Amygdala (tissue), 56 donors: Measurements from ENCODE around the gene HERC2.

Experiments used
- DNase-seq, 56 donors: peaks; one replicate each; lab custom pipeline; 2025; lab: John Stamatoyannopoulos, UW

Gene HERC2

DNA sequence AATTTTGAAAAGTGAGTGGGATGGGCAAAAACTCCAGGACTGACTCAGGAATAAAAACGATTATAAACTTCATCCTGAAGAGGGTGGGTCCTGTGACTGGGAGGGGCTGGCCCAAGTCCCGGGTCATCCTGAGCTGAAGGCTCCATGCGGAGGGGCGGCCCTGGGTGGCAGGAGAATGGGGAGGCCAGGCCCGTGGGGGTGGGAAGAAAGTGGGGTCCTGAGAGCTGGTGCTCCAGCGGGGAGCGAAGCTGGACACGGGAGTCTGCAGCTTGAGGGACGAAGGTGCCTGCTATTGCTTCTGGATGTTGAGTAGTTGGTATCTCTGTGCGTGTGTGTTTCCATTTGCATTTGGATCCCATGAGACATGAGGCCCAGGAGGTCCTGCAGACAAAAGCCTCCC lies 218.1 kb downstream of the HERC2 start:
- no peak for DNase-seq

DNA sequence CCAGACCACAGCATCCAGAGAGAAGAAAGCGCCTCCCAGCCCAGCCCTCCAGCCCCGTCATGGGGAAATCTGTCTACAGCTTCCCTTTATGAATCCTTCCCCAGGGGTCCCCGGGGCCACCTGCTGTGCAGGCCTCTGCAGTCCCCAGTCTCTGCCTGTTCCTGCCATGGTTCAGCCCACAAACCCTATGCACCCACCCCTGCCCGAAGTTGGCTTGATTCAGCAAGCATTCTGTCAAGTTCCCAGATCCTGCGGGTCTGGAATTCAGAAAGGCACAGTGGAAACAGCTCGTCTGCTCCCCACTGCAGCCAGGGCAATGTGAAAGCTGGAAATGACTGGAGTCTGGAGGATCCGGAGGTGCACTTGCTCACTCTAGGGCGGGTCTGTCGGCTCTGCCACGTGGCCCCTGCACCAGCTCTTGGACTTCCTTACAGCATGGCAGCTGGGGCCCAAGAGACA lies 220.0 kb downstream of the HERC2 start:
- no peak for DNase-seq

DNA sequence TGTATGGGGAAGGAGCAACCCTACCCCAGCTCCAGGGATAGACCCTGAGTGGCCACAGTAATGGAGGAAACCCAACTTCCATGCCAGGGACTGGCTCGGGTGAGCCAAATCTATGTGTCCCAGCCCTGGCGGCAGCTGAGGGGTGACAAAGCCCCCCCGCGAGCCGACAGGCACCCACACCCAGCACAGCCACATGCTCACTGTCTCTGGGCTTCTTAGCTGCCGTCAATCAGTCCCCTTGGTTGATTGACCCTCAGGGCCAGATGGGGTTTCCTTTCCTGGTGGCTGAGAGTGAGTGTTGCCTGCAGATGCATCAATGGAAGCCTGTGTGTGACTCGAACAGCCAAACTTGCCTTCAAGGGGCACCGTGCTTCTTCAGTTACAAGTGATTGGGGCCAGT lies 220.8 kb downstream of the HERC2 start:
- DNase-seq, result no peak

DNA sequence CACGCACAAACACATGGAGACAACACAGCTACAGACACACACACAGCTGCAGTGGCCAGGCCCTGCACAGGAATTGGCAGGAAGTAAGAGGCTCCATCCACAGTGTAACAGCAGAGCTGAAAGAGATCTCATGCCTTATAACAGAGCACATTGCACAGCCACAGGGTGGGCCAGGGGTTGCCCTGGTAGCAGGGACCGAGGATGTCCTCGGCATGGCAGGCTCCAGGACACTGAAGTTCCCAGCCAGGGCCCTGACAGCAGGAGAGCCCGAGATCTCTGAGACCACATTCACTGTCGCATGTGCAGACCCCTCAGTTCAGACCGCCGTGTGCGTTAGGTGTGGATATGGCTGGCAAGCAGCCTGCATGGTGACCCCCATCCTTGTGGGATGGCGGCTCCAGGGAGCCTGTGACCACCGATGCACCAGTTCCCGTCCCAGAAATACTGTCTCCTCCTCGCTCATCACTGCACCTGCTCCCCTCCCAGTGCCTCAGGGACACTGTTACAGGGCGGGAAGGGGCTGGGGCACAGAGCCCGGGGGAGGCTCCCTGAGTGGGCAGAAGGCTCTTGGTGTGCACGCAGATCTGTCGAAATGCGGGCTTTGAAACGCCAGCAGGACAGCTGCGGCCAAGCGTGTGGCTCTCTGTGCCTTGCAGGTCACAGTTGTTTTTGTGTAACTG lies 221.3 kb downstream of the HERC2 start:
- no peak for DNase-seq

DNA sequence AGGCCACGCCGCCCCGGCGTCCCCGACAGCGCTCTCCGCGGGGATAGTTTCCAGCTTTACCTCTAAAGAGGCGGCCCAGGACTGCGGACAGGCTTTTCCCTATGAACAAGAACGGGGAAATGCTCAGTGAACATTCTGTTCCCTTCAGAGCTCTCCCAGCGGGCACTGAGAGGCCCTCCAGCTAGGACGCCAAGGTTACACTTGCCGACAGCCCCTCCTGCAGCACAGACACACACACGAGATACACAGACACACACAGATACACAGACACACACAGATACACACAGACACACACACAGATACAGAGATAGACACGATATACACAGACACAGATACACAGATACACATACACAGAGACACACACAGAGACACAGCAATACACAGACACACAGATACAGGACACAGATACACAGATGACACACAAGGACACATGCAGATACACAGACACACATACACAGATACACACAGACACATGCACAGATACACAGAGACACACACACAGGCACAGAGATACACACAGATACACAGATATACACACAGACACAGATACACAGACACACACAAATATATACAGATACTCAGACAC lies 222.3 kb downstream of the HERC2 start:
- DNase-seq, result no peak

DNA sequence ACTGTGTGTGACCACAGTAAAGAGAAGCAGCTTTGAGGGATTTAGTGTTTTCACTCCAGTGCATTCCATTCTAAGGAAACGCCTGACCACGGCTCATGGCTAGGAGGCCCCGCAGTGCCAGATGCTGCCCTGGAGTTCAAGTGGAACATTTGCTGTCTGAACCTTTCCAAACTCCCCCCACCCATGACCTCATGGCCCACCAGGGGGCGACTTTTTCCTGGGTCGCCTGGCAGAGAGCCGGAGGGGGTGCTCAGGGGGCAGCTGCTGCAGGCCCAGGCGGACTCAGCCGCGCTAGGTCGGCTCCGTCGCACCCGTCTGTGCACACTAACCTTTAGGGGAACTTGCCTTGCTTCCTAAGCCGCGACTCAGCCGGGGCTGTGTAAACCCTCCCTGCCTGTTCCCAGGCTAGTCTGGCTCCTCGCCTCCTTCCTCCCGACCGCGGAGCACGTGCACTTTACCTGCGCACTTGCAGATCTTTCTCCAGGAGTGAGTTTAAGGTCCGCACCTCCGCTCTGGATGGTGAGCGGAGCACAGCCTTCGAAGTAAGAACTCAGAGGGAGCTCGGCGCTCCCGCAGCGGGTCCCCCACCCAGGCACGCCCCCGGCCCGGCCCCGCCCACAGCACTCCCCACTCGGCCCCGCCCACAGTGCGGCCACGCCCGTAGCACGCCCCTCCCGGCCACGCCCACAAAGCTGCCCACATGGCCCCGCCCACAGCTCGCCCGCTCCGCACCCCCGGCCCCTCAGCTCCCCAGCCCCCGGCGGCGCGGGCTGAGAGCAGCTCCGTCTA lies 223.0 kb downstream of the HERC2 start, which contains the start of gene OCA2:
Gene OCA2, minus strand, starts transcription at position 550 of the 789 bp plus-strand sequence. CDS start 17,441 bp downstream, outside the sequence.
- DNase-seq, result peak in 1 of 56 donors; percentile 40

DNA sequence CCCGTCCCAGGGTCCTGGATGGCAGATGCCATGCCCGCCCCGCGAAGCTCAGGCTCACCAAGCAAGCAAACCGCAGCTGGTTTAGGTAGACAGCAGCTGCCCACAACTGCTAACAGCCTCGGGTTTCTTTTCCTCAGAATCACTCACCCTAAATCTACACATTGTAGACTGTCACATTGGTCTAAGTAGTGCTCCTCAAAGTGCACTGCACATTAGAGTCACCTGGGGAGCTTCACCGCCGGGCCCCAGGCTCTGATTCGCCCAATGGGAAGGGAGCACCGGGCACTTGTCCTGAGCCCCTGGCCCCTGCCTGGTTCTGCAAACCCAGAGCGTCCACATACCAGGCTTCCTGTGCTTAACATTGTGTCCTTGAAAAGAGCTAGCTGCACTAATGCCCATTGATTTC lies 223.6 kb downstream of the HERC2 start:
- no peak for DNase-seq

DNA sequence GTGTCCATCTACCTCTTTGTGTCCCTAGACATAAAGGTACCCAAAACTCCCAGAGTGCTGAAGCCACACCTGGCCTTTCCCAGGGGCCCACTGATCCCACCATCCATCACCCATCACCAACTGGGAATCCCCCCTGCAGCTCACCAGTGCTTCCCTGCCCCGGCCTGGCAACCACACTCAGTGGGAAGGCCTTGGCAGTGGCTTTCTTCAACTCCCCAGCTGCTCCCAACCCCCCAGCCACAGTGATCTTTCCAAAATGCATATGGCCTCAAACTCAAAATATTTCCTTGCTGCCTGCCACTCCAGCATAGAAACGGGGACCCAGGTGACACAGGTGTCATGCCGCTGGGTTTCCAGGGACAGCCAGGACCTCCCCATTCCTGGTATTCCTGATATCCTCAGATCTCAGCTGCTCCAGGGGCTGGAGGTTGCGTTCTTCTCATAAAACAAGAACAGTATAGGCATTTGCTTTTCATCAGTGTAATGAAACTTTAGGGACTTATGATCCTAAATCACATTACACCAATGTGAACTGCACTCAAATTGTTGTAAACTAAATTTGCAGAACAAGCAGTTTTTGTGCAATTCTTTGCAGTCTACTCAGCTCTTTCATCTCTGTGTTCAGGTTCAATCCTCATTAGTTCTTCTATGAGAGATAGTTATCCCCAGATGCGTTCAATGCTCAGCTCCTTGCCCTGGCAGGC lies 224.2 kb downstream of the HERC2 start:
- DNase-seq, result no peak

DNA sequence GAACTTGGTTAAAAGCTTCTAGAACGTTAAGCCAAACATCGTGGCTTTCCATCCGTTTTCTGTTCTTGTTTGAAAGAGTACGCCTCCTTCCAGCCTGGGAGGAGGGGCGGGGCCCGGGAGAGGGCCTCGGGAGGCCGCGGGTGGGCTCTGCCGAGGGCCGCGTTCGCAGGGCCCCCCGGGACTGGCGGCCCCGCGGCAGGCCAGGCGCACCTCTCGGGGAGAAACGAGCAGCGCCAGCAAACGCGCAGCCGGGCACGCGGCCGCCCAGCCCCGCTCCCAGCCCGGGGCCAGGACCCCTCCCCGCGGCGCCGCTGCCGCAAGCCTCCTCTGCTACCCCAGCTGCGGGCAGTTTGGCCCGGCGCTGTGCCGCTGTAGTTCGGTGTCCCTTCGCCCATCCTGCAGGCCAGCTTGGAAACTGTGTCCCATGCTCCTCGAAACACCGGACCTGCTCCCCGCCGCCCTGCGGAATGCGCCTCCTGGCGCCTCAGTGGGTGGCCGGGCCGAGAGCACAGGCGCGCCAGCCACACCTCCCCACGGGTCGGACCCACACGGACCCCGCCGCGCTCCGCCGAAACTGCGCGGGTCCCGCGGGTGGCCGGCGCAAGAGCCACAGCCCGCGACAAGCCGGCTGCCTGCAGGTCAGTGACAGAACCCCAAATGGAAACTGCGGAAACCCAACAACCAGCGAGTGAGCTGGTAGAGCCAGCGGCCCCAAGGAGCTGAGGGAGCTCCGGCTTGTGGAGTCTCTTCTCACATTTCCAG lies 225.1 kb downstream of the HERC2 start:
- no peak for DNase-seq

DNA sequence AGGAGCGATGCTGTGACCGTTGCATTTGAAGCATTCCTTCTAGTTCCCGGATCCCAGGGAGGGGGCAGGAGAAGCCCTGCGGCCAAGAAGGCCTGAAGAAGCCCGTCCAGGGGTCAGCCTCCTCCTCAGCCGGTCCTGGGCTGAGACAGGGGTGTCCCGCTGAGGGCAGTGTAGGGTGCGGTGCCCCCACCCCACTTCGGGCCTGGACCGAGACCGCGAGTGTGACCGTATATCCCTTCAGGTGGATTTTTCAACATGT lies 225.6 kb downstream of the HERC2 start:
- DNase-seq, result no peak

DNA sequence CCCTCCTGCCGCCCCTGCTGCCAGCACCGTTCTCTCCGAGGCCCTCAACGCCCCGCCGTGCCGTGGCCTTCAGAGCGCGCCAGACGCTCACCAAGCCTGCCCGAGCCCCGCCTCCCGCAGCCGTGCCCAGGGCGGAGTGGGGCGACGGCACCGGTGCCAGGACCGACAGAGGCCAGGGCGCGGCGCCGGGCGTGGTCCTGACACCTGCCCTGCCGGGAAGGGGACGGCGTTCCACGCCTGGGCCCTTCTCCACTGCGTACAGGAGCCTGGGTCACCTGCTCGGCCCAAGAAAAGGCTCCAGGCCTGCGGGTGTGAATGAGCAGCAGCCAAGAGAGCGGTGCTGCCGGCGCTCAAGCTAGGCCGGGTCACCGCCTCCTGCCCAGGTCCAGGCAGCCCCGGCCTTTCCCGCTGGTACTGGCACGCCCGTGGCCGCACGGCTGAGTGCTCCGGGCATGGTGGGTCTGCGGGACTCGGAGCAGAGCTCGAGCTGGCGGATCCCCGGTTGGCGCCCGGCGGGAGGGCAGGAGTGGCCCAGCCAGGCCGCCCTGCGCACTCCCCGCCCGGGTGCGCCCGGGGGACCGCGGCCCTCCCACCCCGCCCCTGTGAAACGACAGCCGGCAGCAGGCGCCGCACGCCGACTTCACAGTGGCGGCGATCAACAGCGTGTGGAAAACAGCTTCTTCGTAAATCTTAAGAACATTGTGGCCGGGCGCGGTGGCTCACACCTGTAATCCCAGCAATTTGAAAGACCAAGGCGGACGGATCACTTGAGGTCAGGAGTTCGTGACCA lies 227.1 kb downstream of the HERC2 start:
- DNase-seq, result no peak

DNA sequence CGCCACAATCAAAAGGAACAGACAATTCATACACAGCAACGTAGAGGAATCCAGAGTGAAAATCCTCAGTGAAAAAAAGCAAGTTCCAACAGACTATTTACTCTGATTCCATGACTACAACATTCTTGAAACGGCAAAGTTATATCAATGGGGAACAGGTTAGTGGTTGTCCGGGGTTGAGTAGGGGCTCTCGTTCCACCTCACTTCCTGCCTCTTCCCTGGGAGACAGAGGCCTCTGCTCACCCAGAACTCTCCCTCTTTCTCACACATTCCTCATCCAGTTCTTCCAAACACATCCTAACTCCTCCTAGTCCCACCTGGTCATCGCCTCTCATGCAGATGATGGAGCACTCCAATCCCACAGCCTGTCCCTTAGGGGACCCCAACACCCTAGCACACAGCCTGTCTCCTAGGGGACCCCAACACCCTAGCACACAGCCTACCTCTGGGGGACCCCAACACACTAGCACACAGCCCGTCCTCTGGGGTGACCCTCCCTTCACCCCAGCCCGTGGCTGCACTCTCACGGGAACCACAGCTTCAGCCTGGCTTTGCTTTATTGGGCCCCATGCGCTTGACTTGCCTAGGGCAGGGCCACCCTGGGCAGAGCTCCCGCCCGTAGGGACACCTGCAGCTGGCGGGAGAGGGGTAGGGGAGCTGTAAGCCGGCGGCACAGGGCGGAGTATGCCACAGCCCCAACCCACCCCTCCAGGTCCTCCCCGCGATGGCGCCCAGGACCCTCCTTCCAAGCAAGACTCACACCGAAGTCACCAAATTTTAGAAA lies 228.0 kb downstream of the HERC2 start:
- no peak for DNase-seq

DNA sequence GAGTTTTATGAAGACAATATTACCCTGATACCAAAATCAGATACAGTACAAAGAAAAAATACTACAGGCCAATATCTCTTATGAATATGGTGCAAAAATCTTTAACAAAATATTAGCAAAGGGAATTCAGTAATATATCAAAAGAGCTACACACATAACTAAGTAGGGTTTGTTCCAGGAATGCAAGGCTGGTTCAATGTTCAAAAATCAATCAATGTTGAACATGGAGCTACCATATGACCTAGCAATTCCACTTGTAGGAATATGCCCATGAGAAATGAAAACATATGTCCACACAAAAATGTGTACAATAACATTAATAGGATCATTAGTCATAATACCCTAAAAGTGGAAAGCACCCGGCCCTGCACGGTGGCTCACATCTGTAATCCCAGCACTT lies 230.7 kb downstream of the HERC2 start:
- no peak for DNase-seq

DNA sequence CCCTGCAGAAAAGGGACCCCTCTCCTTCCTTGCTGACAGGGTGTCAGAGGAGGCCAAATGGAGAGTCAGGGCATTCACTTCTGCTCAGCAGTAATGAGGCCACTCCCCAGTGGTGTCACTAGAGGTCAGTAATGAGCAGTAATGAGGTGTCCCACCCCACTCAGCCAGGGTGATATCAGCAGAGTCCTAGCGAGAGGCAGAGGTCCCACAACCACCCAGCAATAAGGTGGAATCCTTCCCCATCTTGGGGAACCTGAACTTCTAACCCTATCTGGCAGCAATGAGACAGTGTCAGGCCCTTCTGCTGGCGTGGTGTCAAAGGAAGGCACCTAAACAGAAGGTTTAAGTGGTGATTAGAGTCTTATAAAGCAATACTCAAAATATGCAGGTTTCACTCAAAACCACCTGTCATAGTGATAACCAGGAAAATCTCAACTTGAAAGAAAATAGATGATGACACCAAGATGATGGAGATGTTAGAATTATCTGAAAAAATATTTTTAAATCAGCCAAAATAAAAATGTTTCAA lies 235.7 kb downstream of the HERC2 start:
- DNase-seq, result peak in 1 of 56 donors; percentile 34

DNA sequence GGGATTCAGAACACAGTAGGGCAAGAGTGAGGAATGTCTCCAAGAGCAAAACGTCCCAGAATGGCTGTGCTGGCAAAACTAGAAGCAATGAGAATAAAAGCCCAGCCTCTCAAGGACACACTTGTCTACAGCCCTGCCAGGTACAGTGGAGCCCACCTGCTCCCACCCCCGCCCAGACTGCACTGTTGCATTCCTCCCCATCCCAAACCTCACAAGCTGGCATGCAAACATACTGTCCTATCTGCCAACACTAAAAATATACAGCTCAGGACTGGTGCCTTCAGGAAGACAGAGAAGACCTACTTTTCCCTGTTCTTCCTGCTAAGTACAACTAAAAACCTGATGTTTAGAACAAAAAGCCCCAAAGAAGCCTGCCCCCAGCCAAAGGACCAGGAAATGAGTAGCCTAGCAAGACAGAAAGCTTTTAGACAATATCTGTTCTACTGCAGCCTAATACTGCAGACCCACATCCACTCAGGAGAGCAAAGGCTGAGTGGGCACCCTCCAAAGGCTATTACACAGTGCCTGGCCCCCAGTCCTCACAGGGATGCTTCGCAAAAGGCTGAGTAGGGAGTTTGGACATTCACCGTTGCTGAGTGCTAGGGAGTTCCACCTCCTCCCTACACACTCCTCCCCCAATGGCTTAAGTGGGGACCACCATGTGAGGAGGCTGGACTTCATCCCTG lies 236.3 kb downstream of the HERC2 start:
- no peak for DNase-seq

DNA sequence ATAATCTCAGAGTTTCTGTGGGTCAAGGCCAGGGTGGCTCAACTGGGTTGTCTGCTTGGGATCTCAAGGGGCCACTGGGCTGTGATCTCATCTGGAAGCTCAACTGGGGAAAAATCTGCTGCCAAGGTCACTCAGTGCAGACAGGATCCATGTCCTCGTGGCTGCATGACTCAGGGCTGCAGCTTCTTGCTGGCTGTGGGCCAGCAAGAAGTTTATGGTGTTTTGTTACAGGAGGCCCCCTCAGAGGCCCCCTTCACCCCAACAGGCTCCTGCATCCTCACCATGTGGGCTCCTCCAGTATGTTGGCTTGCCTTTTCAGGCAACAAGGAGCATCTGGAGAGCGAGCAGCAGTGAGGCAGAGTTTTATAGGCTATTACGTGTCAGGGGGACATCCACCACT lies 237.4 kb downstream of the HERC2 start:
- DNase-seq, result no peak

DNA sequence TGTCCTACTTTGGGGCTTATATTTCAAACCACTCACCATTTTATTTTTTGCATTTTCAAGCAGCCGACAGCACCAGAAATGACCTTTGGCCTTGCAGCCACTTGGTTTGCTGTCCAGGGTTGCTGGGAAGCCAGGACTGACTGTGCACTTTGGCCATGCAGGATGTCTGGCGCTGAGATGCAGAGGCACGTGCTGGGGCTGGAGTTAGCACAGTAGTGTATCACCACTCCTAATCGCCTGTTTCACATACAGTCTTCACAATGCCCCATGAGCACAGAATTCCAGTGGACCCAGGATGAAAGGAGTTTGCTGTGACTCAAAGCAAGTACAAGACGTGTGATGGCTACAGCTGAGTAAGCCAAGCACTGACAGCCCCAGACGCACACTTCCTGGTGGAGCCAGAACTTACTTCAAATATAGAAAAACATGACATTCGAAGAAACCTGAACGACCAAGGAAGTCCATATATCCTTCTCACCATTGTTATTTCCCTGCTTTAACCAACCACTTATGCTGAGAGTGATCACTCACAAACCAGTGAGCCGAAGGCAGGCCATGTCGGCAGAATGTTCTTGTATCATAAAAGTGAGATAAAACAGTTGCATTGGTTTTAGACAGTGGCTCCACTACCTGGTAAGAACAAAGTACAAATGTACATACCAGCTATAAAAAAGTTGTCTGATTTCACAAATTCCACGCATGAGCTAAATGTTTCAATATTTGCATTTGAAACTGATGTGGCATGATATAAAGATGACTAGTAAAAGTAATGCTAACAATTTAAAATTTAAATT lies 238.9 kb downstream of the HERC2 start:
- DNase-seq, result no peak
